HG02973 (cell line): ENCODE data around the gene TUBA4B.

ENCODE experiments used
- ATAC-seq: cut with Tn5 transposase; IDR thresholded peaks from one replicate; pipeline ENCODE4 v1.9.1; 2021; ENCODE audit warnings: moderate library complexity; ENCODE audit not compliant: unreplicated experiment

TUBA4B gene

GRCh38 chr2:219218732-219219701 lies 34.0 kb upstream of the TUBA4B start, which contains the start of gene ABCB6:
ABCB6 (minus strand) TSS chr2:219218958; CDS start chr2:219218673, 285 bp downstream.
- peak; percentile 66 for ATAC-seq

- ATAC-seq, result no peak
These were observed 33.1 kb upstream of the TUBA4B start for GRCh38 chr2:219219784-219220532.

GRCh38 chr2:219220652-219221402 lies 32.2 kb upstream of the TUBA4B start:
- ATAC-seq, result no peak

GRCh38 chr2:219221957-219222518 lies 31.0 kb upstream of the TUBA4B start:
- ATAC-seq, result no peak

GRCh38 chr2:219223831-219224610 lies 29.0 kb upstream of the TUBA4B start:
- no peak for ATAC-seq

GRCh38 chr2:219225350-219225749 lies 27.7 kb upstream of the TUBA4B start:
- no peak for ATAC-seq

- ATAC-seq, result no peak
These were observed 24.8 kb upstream of the TUBA4B start for GRCh38 chr2:219228041-219228910.

GRCh38 chr2:219228911-219229304 lies 24.1 kb upstream of the TUBA4B start:
- ATAC-seq, result no peak

GRCh38 chr2:219229305-219230058 lies 23.6 kb upstream of the TUBA4B start, which contains the start of the genes ANKZF1 and ATG9A:
ANKZF1 (plus strand) TSS chr2:219229806; CDS start chr2:219230258, 452 bp downstream.
ATG9A (minus strand) TSS chr2:219229636; CDS start chr2:219228024, 1,612 bp downstream.
- peak; percentile 95 for ATAC-seq

GRCh38 chr2:219230059-219230540 lies 22.9 kb upstream of the TUBA4B start:
- ATAC-seq, result peak; percentile 16

- ATAC-seq, result no peak
These were observed 18.7 kb upstream of the TUBA4B start for GRCh38 chr2:219234331-219234730.

GRCh38 chr2:219243291-219243761 lies 9.7 kb upstream of the TUBA4B start:
- no peak for ATAC-seq

GRCh38 chr2:219244789-219245147 lies 8.3 kb upstream of the TUBA4B start:
- ATAC-seq, result no peak

GRCh38 chr2:219245148-219245898 lies 7.7 kb upstream of the TUBA4B start, which contains the start of the genes GLB1L and STK16:
GLB1L (minus strand) TSS chr2:219245444; CDS start chr2:219243573, 1,871 bp downstream.
STK16 (plus strand) TSS chr2:219245479; CDS start chr2:219246000, 521 bp downstream.
- peak; percentile 68 for ATAC-seq

- no peak for ATAC-seq
These were observed 7.2 kb upstream of the TUBA4B start for GRCh38 chr2:219245899-219246230.

GRCh38 chr2:219246559-219246958 lies 6.5 kb upstream of the TUBA4B start:
- ATAC-seq, result no peak
